Kidney (tissue), 14 donors: ENCODE results near the gene BCL2L13. TPM values are rescaled to one million over a fixed set of nuclear protein-coding genes. Genes with fewer than 3 reads are reported as not detected.

Experiments
- DNase-seq, 5 donors: peaks; one replicate each; pipeline ENCODE4 v3.0.0-alpha.2; 2013 to 2020
- FAIRE-seq: peaks from 2 replicates; lab custom pipeline; 2012; peaks lifted over from hg19 to GRCh38; lab: Jason Lieb, UNC
- H3K27ac ChIP-seq, 2 donors: one replicate each; pipeline ENCODE4 v1.7.0; 2013; ENCODE audit warnings: low read depth in 2 of 2, low read length in 2 of 2, inconsistent platforms in 1 of 2
- H3K27me3 ChIP-seq: one replicate; pipeline ENCODE4 v1.7.1; 2013; ENCODE audit warnings: low read length, inconsistent platforms; ENCODE audit not compliant: control insufficient read depth, insufficient read depth
- H3K36me3 ChIP-seq, 3 donors: one replicate each; pipeline versions ENCODE4 v1.7.0 to v1.7.1; 2013; ENCODE audit warnings: low read length in 3 of 3, control low read depth in 1 of 3, inconsistent platforms in 1 of 3; ENCODE audit not compliant: insufficient read depth in 3 of 3, control insufficient read depth in 2 of 3
- H3K4me1 ChIP-seq, 3 donors: one replicate each; pipeline versions ENCODE4 v1.7.0 to v1.7.1; 2013; ENCODE audit warnings: low read length in 3 of 3, inconsistent platforms in 1 of 3, low read depth in 1 of 3; ENCODE audit not compliant: control insufficient read depth in 2 of 3, insufficient read depth in 2 of 3
- H3K4me3 ChIP-seq, 3 donors: one replicate each; pipeline versions ENCODE4 v1.7.0 to v1.8.1; 2013; ENCODE audit warnings: low read length in 3 of 3, control low read depth in 1 of 3, inconsistent platforms in 1 of 3
- H3K9ac ChIP-seq, 3 donors: one replicate each; pipeline versions ENCODE4 v1.7.0 to v1.7.1; 2013; ENCODE audit warnings: low read length in 3 of 3, control low read depth in 1 of 3, inconsistent platforms in 1 of 3
- H3K9me3 ChIP-seq, 3 donors: one replicate each; pipeline versions ENCODE4 v1.7.0 to v1.7.1; 2013; ENCODE audit warnings: low read length in 3 of 3, control low read depth in 1 of 3, inconsistent platforms in 1 of 3; ENCODE audit not compliant: control insufficient read depth in 2 of 3, insufficient read depth in 1 of 3
- intact Hi-C: fragments of 100-400 bp; cut with DNase I; formaldehyde crosslinking; loops from one replicate; pipeline ENCODE4 v1.11.1; 2022
- polyA plus RNA-seq: library from polyadenylated mRNA; stranded (reverse); fragments of 350-450 nt; fragmentation: Illumina TruSeq; extraction: RNeasy Lipid Tissue Mini Kit (QIAGEN cat#74804); gene quantifications from one replicate; pipeline ENCODE4 v1.2.3, GENCODE V29; 2014; ENCODE audit warnings: low read depth, low replicate concordance; ENCODE audit not compliant: insufficient read depth
- total RNA-seq: library from RNA; stranded (reverse); fragmentation: NEBNext Ultra II Directional; extraction: Animal tissue kit (Norgen Biotek cat#: 25700); gene quantifications from one replicate; pipeline ENCODE4 v1.2.1, GENCODE V29; 2021
- TF ChIP-seq, protein P1 (sequence below): IDR thresholded peaks from 3 replicates; pipeline ENCODE4 v1.5.1; 2012; ENCODE audit warnings: mild to moderate bottlenecking, moderate library complexity, borderline replicate concordance; ENCODE audit not compliant: insufficient read depth; ENCODE audit errors: extremely low read depth
- donor health status: control.
- donor health status: control.
- donor health status: control.
- donor health status: control.
- donor health status: control.
- donor health status: DM: yes; HTN: yes; CAD: no.
- donor health status: Normal renal cell carcinoma (clear cell type).

BCL2L13 gene
- total and polyA plus RNA-seq, 2 donors from 2014 or later: 43.8 to 50.5 TPM

DNA sequence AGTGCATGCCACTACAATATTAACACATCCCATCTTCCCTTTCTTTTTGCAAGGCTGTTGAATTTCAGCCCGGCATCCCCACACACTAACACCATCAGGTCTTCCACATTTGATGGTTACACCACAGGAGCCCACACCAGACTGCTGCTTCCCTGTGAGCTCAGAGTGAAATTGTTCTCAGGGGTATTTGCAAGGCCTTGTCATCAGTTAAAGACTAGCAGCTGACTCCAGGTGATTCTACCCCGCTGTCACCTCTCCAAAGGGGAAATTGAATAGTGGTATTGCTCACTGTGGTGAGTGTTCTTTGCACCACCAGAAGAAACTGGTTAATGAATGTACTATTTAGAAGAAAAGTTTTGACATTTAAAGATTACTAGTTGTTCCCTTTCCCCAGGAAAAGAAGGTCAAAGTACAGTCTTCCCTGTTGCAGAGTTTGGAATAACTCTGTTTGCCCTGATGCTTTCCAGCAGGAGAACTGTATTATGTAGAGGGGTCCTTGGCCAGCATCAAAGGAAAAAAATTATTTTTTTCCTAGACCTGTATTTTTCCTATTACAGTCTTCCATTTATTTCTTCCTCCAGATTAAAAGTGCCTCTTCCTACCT is 93.8 kb downstream of the BCL2L13 start:
- Histone ChIP-seq H3K9ac (no peak overlapping the region), H3K27me3 (no peaks in the 10 kb centered on the region), H3K4me1 (peaks cover 0 to 19% (median 7%) of the 10 kb centered on the region in 3 donors), H3K27ac (peak overlapping the region in 1 of 2 donors; percentile 79), H3K4me3 (no peak overlapping the region), H3K36me3 (peaks cover 0 to 35% (median 23%) of the 10 kb centered on the region in 3 donors), H3K9me3 (no peaks in the 10 kb centered on the region)
- TF ChIP-seq, protein P1, sequence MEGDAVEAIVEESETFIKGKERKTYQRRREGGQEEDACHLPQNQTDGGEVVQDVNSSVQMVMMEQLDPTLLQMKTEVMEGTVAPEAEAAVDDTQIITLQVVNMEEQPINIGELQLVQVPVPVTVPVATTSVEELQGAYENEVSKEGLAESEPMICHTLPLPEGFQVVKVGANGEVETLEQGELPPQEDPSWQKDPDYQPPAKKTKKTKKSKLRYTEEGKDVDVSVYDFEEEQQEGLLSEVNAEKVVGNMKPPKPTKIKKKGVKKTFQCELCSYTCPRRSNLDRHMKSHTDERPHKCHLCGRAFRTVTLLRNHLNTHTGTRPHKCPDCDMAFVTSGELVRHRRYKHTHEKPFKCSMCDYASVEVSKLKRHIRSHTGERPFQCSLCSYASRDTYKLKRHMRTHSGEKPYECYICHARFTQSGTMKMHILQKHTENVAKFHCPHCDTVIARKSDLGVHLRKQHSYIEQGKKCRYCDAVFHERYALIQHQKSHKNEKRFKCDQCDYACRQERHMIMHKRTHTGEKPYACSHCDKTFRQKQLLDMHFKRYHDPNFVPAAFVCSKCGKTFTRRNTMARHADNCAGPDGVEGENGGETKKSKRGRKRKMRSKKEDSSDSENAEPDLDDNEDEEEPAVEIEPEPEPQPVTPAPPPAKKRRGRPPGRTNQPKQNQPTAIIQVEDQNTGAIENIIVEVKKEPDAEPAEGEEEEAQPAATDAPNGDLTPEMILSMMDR: no peak
- FAIRE-seq: no peak
- intact Hi-C loops: no loop called here
- DNase-seq: peak in 1 of 5 donors; percentile 16

DNA sequence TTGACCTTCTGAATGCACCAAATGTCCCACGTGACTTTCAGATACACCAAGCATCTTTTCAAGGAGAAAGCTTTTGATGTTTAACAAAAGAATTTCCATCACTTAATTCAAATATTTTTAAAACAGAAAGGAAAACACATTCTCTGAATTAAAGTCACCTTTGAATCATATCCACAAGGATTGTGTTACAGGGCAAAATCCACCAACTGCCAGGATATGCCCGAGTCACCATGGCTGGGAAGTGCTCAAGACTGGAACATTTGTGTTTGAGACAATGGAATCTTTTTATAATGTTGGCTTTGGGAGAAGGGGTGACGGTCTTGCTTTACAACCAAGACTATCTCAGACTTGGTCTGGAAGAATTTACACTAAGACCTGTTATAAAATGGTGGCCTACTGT is 94.9 kb downstream of the BCL2L13 start:
- DNase-seq: no peak
- TF ChIP-seq, protein P1: no peak
- Histone ChIP-seq H3K27ac (no peak overlapping the region), H3K27me3 (no peaks in the 10 kb centered on the region), H3K9ac (no peak overlapping the region), H3K9me3 (no peaks in the 10 kb centered on the region), H3K4me3 (no peak overlapping the region), H3K4me1 (peaks cover 0 to 19% (median 7%) of the 10 kb centered on the region in 3 donors), H3K36me3 (peaks cover 0 to 24% (median 15%) of the 10 kb centered on the region in 3 donors)
- intact Hi-C loops: no loop called here
- no peak for FAIRE-seq

DNA sequence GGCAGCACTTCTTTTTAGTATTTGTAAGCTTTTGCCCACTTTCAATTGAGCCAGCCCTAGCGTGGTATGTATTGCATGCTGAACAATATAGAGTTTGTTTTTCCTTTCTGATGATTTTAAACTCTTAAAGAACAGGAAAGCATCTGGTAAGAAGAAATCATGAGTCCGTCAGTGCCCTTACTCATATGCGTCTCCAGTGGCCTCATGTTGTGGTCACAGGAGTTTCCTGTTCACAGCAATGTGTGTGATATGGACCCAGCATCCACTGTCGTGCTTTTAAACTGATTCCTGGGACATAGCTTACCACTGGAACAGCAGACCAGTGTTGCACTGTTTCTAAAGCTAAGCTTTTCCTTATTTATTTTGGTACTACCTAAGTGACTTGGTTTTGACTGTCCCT is 95.6 kb downstream of the BCL2L13 start:
- Histone ChIP-seq H3K36me3 (peaks cover 0 to 21% (median 14%) of the 10 kb centered on the region in 3 donors), H3K4me1 (peaks cover 0 to 19% (median 7%) of the 10 kb centered on the region in 3 donors), H3K4me3 (no peak overlapping the region), H3K9me3 (no peaks in the 10 kb centered on the region), H3K27ac (no peak overlapping the region), H3K9ac (no peak overlapping the region), H3K27me3 (no peaks in the 10 kb centered on the region)
- TF ChIP-seq, protein P1: no peak
- no peak for FAIRE-seq
- intact Hi-C loops: no loop called here
- no peak for DNase-seq
